OCI-LY3 (cell line): ENCODE measurements around the gene CENPT.
A peak's percentile ranks its signal among the peaks of the same experiment; 100 is the strongest.
"Not testable (repeated sequence)": the region's sequence is repeated elsewhere in the genome, so short reads cannot be mapped to it uniquely, and the experiment has no call there.

ENCODE experiments used
- H2AFZ ChIP-seq: fragments of 200-600, 300-600 bp; shearing (Covaris generic); 2 replicates; pipeline ENCODE4 v1.6.0; 2014; ENCODE audit warnings: antibody characterized with exemption, low read depth, low read length
- H3K27ac ChIP-seq: fragments of 200-600, 300-600 bp; sonication (generic); 2 replicates; pipeline ENCODE4 v1.5.1; 2014; ENCODE audit warnings: mild to moderate bottlenecking, low read length, moderate library complexity, mixed read lengths
- H3K27me3 ChIP-seq: fragments of 200-600, 300-600 bp; sonication (generic); 2 replicates; pipeline ENCODE4 v1.6.1; 2014; ENCODE audit warnings: low read depth, low read length, mixed read lengths
- H3K36me3 ChIP-seq: fragments of 200-600, 300-600 bp; sonication (generic); replicated peaks from 2 replicates; pipeline ENCODE3; 2014; ENCODE audit warnings: low read depth, low read length, mixed read lengths
- H3K4me1 ChIP-seq: fragments of 300-600, 200-600 bp; sonication (generic); 2 replicates; pipeline ENCODE4 v1.6.1; 2014; ENCODE audit warnings: low read length, mixed read lengths
- H3K4me2 ChIP-seq: fragments of 200-600, 300-600 bp; sonication (generic); 2 replicates; pipeline ENCODE4 v1.6.1; 2014; ENCODE audit warnings: low read length, mixed read lengths
- H3K4me3 ChIP-seq: fragments of 300-600, 200-600 bp; sonication (generic); 2 replicates; pipeline ENCODE4 v1.5.1; 2014; ENCODE audit warnings: antibody characterized with exemption, mild to moderate bottlenecking, low read length, moderate library complexity
- H3K79me2 ChIP-seq: fragments of 300-600, 200-600 bp; shearing (Covaris generic); 2 replicates; pipeline ENCODE4 v1.6.1; 2014; ENCODE audit warnings: mild to moderate bottlenecking, low read length, mixed read lengths
- H3K9ac ChIP-seq: fragments of 300-600, 200-600 bp; shearing (Covaris generic); 2 replicates; pipeline ENCODE4 v1.6.0; 2014; ENCODE audit warnings: mild to moderate bottlenecking, low read length, moderate library complexity
- H3K9me3 ChIP-seq: fragments of 200-600, 300-600 bp; shearing (Covaris generic); 2 replicates; pipeline ENCODE4 v1.6.1; 2014; ENCODE audit warnings: low read length, mixed read lengths; ENCODE audit not compliant: insufficient read depth
- H4K20me1 ChIP-seq: fragments of 200-600, 300-600 bp; sonication (generic); 2 replicates; pipeline ENCODE4 v1.6.1; 2016; ENCODE audit warnings: low read length, mixed read lengths; ENCODE audit not compliant: insufficient read depth
- EZH2phosphoT487 ChIP-seq: fragments of 200-600 bp; shearing (Covaris generic); IDR thresholded peaks from 2 replicates; pipeline ENCODE4 v1.6.1; 2018; ENCODE audit warnings: antibody characterized with exemption, mixed run types, low read depth
- TF ChIP-seq, protein P1 (sequence below): fragments of 200-600, 300-600 bp; sonication (generic); IDR thresholded peaks from 2 replicates; pipeline ENCODE4 v1.5.1; 2014; ENCODE audit warnings: antibody characterized with exemption, low read length, low read depth

CENPT gene

DNA sequence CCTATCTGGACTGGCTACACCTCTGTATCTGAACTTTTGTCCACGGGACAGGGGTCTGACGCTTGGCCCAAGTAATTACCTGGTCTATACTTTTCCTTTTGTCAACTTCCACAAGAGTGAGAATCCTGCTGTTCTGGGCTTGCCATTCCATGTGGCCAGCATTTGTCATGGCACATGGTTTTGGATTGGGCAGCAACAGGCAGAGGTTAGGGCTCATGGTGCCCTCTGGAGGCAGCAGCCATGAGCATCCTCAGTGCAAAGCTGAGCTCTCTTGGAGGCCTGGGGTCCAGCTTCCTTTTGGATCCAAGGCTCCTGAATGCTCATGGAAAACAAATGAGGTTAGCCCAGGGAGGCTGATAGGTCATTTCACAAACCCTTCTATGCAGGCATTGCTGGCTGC lies 17.8 kb upstream of the CENPT start:
- H3K4me3 ChIP-seq: no peak overlapping the region
- H3K36me3 ChIP-seq: peaks cover 22% of the 10 kb centered on the region
- TF ChIP-seq, protein P1, sequence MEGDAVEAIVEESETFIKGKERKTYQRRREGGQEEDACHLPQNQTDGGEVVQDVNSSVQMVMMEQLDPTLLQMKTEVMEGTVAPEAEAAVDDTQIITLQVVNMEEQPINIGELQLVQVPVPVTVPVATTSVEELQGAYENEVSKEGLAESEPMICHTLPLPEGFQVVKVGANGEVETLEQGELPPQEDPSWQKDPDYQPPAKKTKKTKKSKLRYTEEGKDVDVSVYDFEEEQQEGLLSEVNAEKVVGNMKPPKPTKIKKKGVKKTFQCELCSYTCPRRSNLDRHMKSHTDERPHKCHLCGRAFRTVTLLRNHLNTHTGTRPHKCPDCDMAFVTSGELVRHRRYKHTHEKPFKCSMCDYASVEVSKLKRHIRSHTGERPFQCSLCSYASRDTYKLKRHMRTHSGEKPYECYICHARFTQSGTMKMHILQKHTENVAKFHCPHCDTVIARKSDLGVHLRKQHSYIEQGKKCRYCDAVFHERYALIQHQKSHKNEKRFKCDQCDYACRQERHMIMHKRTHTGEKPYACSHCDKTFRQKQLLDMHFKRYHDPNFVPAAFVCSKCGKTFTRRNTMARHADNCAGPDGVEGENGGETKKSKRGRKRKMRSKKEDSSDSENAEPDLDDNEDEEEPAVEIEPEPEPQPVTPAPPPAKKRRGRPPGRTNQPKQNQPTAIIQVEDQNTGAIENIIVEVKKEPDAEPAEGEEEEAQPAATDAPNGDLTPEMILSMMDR: peak; percentile 48
- TF ChIP-seq EZH2phosphoT487: no peak
- H3K4me1 ChIP-seq: no peaks in the 10 kb centered on the region
- H3K9ac ChIP-seq: no peak overlapping the region
- H3K9me3 ChIP-seq: no peaks in the 10 kb centered on the region
- H3K27ac ChIP-seq: no peak overlapping the region
- H2AFZ ChIP-seq: no peak overlapping the region
- no peak overlapping the region for H3K4me2 ChIP-seq
- H3K27me3 ChIP-seq: no peaks in the 10 kb centered on the region
- H3K79me2 ChIP-seq: peaks cover 50% of the 10 kb centered on the region
- H4K20me1 ChIP-seq: peaks cover 21% of the 10 kb centered on the region

DNA sequence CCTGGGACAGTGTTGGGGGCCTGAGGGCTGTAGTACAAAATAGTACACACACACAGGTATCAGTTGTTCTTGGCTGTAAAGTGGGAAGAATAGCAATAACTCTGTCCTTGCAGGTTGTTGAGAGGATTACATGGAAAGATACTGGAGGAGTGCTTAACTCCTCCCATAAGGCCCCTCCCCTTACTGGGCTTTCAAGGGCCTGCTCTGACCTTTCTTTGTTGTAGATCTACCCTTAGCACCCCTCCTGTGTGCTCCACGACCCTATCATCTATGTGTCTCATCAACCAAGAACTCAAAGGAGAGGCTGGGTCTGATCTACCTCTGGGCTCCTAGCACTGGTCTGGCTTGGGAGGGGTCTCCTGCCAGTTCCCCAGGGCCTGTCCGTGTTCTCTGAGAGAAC lies 17.1 kb upstream of the CENPT start:
- Histone ChIP-seq H3K9me3 (no peaks in the 10 kb centered on the region), H3K27me3 (no peaks in the 10 kb centered on the region), H3K4me1 (no peaks in the 10 kb centered on the region), H3K79me2 (peaks cover 54% of the 10 kb centered on the region), H3K4me2 (no peak overlapping the region), H3K36me3 (peaks cover 19% of the 10 kb centered on the region), H3K9ac (no peak overlapping the region), H2AFZ (no peak overlapping the region), H3K27ac (no peak overlapping the region), H3K4me3 (no peak overlapping the region), H4K20me1 (peaks cover 21% of the 10 kb centered on the region)
- no peak for TF ChIP-seq EZH2phosphoT487
- TF ChIP-seq, protein P1: no peak

DNA sequence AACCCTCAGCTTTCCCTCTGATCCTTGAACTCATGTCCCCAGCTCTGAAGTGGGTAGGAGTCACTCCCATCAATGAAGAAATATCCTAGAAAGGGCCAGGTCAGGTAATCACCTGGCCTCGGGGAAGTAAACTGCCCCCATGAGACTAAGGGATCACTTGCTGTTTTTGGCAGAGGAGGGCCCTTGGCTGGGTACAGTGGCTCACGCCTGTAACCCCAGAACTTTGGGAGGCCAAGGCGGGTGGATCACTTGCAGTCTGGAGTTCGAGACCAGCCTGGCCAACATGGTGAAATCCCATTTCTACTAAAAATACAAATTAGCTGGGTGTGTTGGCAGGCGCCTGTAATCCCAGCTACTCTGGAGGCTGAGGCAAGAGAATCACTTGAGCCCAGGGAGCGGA lies 16.6 kb upstream of the CENPT start:
- peaks cover 19% of the 10 kb centered on the region for H3K36me3 ChIP-seq
- H2AFZ ChIP-seq, H3K4me1 ChIP-seq, H3K4me3 ChIP-seq, H3K9ac ChIP-seq, H3K9me3 ChIP-seq, H3K4me2 ChIP-seq, H3K27me3 ChIP-seq, H3K27ac ChIP-seq: not testable (repeated sequence)
- peaks cover 59% of the 10 kb centered on the region for H3K79me2 ChIP-seq
- peaks cover 24% of the 10 kb centered on the region for H4K20me1 ChIP-seq

DNA sequence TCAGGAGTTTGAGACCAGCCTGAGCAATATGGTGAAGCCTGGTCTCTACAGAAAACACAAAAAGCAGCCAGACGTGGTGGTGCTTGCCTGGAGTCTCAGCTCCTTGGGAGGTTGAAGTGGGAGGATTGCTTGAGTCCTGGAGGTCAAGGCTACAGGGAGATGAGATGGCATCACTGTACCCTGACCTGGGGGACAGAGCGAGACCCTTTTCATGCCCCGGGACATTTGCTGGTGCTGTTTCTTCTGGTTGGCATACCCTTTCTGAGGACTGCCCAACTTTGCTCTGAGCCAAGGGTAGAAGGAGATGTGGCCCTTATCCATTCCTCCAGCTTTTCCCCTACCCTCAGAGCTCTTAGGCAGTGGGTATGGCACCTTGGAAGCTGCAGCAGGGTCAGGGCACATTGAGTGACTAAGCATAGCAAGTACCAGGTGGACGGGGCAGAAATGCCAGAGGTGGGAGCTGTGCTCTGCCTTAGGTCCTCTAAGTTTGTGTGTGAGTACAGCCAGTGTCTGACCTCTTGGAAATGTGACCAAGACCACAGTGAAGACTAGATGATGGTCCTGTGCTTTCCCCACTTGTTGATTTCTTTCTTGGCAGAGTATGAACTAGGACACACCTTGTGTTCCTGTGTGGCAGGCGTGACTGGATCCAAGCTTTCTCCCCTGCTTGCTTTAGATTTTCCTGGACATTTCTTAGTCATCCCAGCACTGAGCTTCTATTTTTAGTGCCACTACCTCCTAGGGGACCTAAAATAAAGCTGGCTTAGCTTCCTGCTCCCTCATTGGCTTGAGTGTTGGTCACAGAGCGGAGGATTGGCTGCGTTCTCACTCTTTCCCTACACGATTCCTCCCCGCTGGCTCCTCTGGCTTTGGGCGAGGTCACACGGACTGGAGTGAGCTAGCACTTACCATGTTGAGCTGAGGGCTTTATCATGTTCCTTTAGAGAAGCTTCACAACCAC lies 15.4 kb upstream of the CENPT start:
- peaks cover 15% of the 10 kb centered on the region for H3K36me3 ChIP-seq
- H3K27me3 ChIP-seq: no peaks in the 10 kb centered on the region
- H3K9me3 ChIP-seq: no peaks in the 10 kb centered on the region
- H3K79me2 ChIP-seq: peaks cover 70% of the 10 kb centered on the region
- no peak overlapping the region for H3K9ac ChIP-seq
- H3K4me3 ChIP-seq: no peak overlapping the region
- H4K20me1 ChIP-seq: peaks cover 25% of the 10 kb centered on the region
- H2AFZ ChIP-seq: no peak overlapping the region
- TF ChIP-seq, protein P1: no peak
- no peak for TF ChIP-seq EZH2phosphoT487
- no peaks in the 10 kb centered on the region for H3K4me1 ChIP-seq
- H3K4me2 ChIP-seq: no peak overlapping the region
- H3K27ac ChIP-seq: no peak overlapping the region
